HG02759 (cell line): Measurements from ENCODE around the gene GCNT1.
"Not testable (repeated sequence)": the region's sequence is repeated elsewhere in the genome, so short reads cannot be mapped to it uniquely, and the experiment has no call there.

Experiments
- ATAC-seq: cut with Tn5 transposase; IDR thresholded peaks from one replicate; pipeline ENCODE4 v1.9.1; 2021; ENCODE audit warnings: mild to moderate bottlenecking, moderate library complexity; ENCODE audit not compliant: unreplicated experiment

Gene GCNT1

GRCh38 chr9:76479337-76479736 is 20.4 kb downstream of the GCNT1 start:
- not testable (repeated sequence) for ATAC-seq

- no peak for ATAC-seq
Measured at GRCh38 chr9:76486151-76486550, 27.2 kb downstream of the GCNT1 start.

- no peak for ATAC-seq
Measured at GRCh38 chr9:76490249-76490990, 31.4 kb downstream of the GCNT1 start.

- ATAC-seq, result not testable (repeated sequence)
Measured at GRCh38 chr9:76491056-76491455, 32.1 kb downstream of the GCNT1 start.

GRCh38 chr9:76493496-76493895 is 34.5 kb downstream of the GCNT1 start:
- not testable (repeated sequence) for ATAC-seq

GRCh38 chr9:76500061-76500460 is 41.1 kb downstream of the GCNT1 start:
- no peak for ATAC-seq

GRCh38 chr9:76502746-76503145 is 43.8 kb downstream of the GCNT1 start:
- ATAC-seq, result no peak

- no peak for ATAC-seq
Measured at GRCh38 chr9:76510041-76510440, 51.1 kb downstream of the GCNT1 start.

- no peak for ATAC-seq
Measured at GRCh38 chr9:76510446-76510845, 51.5 kb downstream of the GCNT1 start.

- ATAC-seq, result no peak
Measured at GRCh38 chr9:76512826-76513225, 53.8 kb downstream of the GCNT1 start.

- no peak for ATAC-seq
Measured at GRCh38 chr9:76516350-76516749, 57.4 kb downstream of the GCNT1 start.

GRCh38 chr9:76516871-76517270 is 57.9 kb downstream of the GCNT1 start:
- ATAC-seq, result no peak

- no peak for ATAC-seq
Measured at GRCh38 chr9:76519075-76519835, 60.3 kb downstream of the GCNT1 start.

GRCh38 chr9:76521244-76521681 is 62.3 kb downstream of the GCNT1 start:
- no peak for ATAC-seq

GRCh38 chr9:76521906-76522305 is 62.9 kb downstream of the GCNT1 start:
- ATAC-seq, result no peak

GRCh38 chr9:76523617-76524200 is 64.7 kb downstream of the GCNT1 start:
- ATAC-seq, result not testable (repeated sequence)

- ATAC-seq, result no peak
Measured at GRCh38 chr9:76525196-76525595, 66.2 kb downstream of the GCNT1 start.

- ATAC-seq, result no peak
Measured at GRCh38 chr9:76526026-76526425, 67.0 kb downstream of the GCNT1 start.

GRCh38 chr9:76528056-76528455 is 69.1 kb downstream of the GCNT1 start:
- no peak for ATAC-seq

- ATAC-seq, result no peak
Measured at GRCh38 chr9:76528642-76529190, 69.7 kb downstream of the GCNT1 start.

- ATAC-seq, result no peak
Measured at GRCh38 chr9:76529653-76530052, 70.7 kb downstream of the GCNT1 start.
